ENCODE measurements around the gene THOC2. TPM values are rescaled to one million over a fixed set of nuclear protein-coding genes. Genes with fewer than 3 reads are reported as not detected.
"Not testable (repeated sequence)": the region's sequence is repeated elsewhere in the genome, so short reads cannot be mapped to it uniquely, and the experiment has no call there.

THOC2 gene
- polyA plus RNA-seq, 3 donors, result 12.5 to 44.7 (median 21.4) TPM

- Mint-ChIP-seq H3K27me3 (ENCODE audit: low read depth in 3 of 3) (no peaks in the 10 kb centered on the region), H3K36me3 (peaks cover 36 to 40% of the 10 kb centered on the region in 2 donors), H3K27ac (peak overlapping the region in 4 of 7 donors; percentile 7 to 73 (median 42)), H3K4me1 (peaks cover 12% of the 10 kb centered on the region), H3K9me3 (peaks cover 0 to 4% (median 0%) of the 10 kb centered on the region in 7 donors), H3K4me3 (no peak overlapping the region)
- Histone ChIP-seq H2AFZ (ENCODE audit: insufficient read depth, low read depth, low read length, poor library complexity, severe bottlenecking) (no peak overlapping the region), H3K4me3 (replicated peaks in 1 of 3; ENCODE audit: low read depth in 2 of 3, low read length in 3 of 3) (no peak overlapping the region), H3K9me3 (replicated peaks in 1 of 2; ENCODE audit: control insufficient read depth in 1 of 2, insufficient read depth in 1 of 2, low read length in 2 of 2) (no peaks in the 10 kb centered on the region), H3K4me2 (replicated peaks; ENCODE audit: extremely low read depth, low read length, poor library complexity, severe bottlenecking) (no peak overlapping the region), H3K4me1 (ENCODE audit: control insufficient read depth in 1 of 2, insufficient read depth in 2 of 2, low read length in 2 of 2) (peaks cover 7 to 8% of the 10 kb centered on the region in 2 donors), H4K20me1 (ENCODE audit: insufficient read depth, low read length) (no peaks in the 10 kb centered on the region), H3K79me2 (ENCODE audit: insufficient read depth, low read length) (no peaks in the 10 kb centered on the region), H3K36me3 (replicated peaks in 1 of 2; ENCODE audit: control insufficient read depth in 1 of 2, insufficient read depth in 2 of 2, low read length in 2 of 2) (peaks cover 0 to 28% of the 10 kb centered on the region in 2 donors), H3K27me3 (ENCODE audit: control insufficient read depth in 2 of 2, insufficient read depth in 2 of 2, low read length in 2 of 2) (no peaks in the 10 kb centered on the region), H3K9ac (ENCODE audit: insufficient read depth, low read length, poor library complexity, severe bottlenecking) (no peak overlapping the region), H3K27ac (ENCODE audit: low read depth in 1 of 2, low read length in 2 of 2) (peak overlapping the region in 1 of 2 donors; percentile 42)
- no peak for TF ChIP-seq CTCF (IDR thresholded peaks at IDR 0.05)
- intact Hi-C loops (cut with micrococcal nuclease), result no loop called here
- no CpG with 5 or more reads among the region's 1 CpG for WGBS (ENCODE audit: insufficient coverage)
- peak; percentile 42 to 75 (median 61) for DNase-seq
Measured at GRCh38 chrX:123685232-123685631, 47.6 kb downstream of the THOC2 start.

GRCh38 chrX:123682186-123682585, 50.7 kb downstream of the THOC2 start:
- intact Hi-C loops (cut with micrococcal nuclease), result no loop called here
- H3K27me3 ChIP-seq (ENCODE audit: control insufficient read depth in 2 of 2, insufficient read depth in 2 of 2, low read length in 2 of 2), result no peaks in the 10 kb centered on the region
- Mint-ChIP-seq H3K9me3 (peaks cover 0 to 4% (median 0%) of the 10 kb centered on the region in 7 donors), H3K27me3 (ENCODE audit: low read depth in 3 of 3) (peaks cover 0 to 2% (median 0%) of the 10 kb centered on the region in 3 donors), H3K36me3 (peaks cover 33% of the 10 kb centered on the region in 2 donors), H3K4me3 (no peak overlapping the region), H3K27ac (peak overlapping the region in 1 of 7 donors; percentile 3), H3K4me1 (peaks cover 27% of the 10 kb centered on the region)
- TF ChIP-seq CTCF (IDR thresholded peaks at IDR 0.05), result no peak
- no peak for DNase-seq
- no peak overlapping the region for H3K4me2 ChIP-seq (replicated peaks; ENCODE audit: extremely low read depth, low read length, poor library complexity, severe bottlenecking)
- H3K4me1 ChIP-seq (ENCODE audit: control insufficient read depth in 1 of 2, insufficient read depth in 2 of 2, low read length in 2 of 2), result peaks cover 7 to 12% of the 10 kb centered on the region in 2 donors
- no peak overlapping the region for H3K4me3 ChIP-seq (replicated peaks in 1 of 3; ENCODE audit: low read depth in 2 of 3, low read length in 3 of 3)
- H3K36me3 ChIP-seq (replicated peaks in 1 of 2; ENCODE audit: control insufficient read depth in 1 of 2, insufficient read depth in 2 of 2, low read length in 2 of 2), result peaks cover 0 to 19% of the 10 kb centered on the region in 2 donors
- no peaks in the 10 kb centered on the region for H4K20me1 ChIP-seq (ENCODE audit: insufficient read depth, low read length)
- H3K9me3 ChIP-seq (replicated peaks in 1 of 2; ENCODE audit: control insufficient read depth in 1 of 2, insufficient read depth in 1 of 2, low read length in 2 of 2), result no peaks in the 10 kb centered on the region
- H3K79me2 ChIP-seq (ENCODE audit: insufficient read depth, low read length), result no peaks in the 10 kb centered on the region
- no peak overlapping the region for H3K9ac ChIP-seq (ENCODE audit: insufficient read depth, low read length, poor library complexity, severe bottlenecking)
- no peak overlapping the region for H2AFZ ChIP-seq (ENCODE audit: insufficient read depth, low read depth, low read length, poor library complexity, severe bottlenecking)
- H3K27ac ChIP-seq (ENCODE audit: low read depth in 1 of 2, low read length in 2 of 2), result no peak overlapping the region

- H4K20me1 ChIP-seq (ENCODE audit: insufficient read depth, low read length); H3K4me3 ChIP-seq (replicated peaks in 1 of 3; ENCODE audit: low read depth in 2 of 3, low read length in 3 of 3); H3K4me1 ChIP-seq (ENCODE audit: control insufficient read depth in 1 of 2, insufficient read depth in 2 of 2, low read length in 2 of 2); H3K27me3 Mint-ChIP-seq (ENCODE audit: low read depth in 3 of 3); H3K9me3 Mint-ChIP-seq; DNase-seq; intact Hi-C loops (cut with micrococcal nuclease); H3K9ac ChIP-seq (ENCODE audit: insufficient read depth, low read length, poor library complexity, severe bottlenecking); H3K27ac ChIP-seq (ENCODE audit: low read depth in 1 of 2, low read length in 2 of 2); H3K4me3 Mint-ChIP-seq; H2AFZ ChIP-seq (ENCODE audit: insufficient read depth, low read depth, low read length, poor library complexity, severe bottlenecking); H3K9me3 ChIP-seq (replicated peaks in 1 of 2; ENCODE audit: control insufficient read depth in 1 of 2, insufficient read depth in 1 of 2, low read length in 2 of 2); H3K27me3 ChIP-seq (ENCODE audit: control insufficient read depth in 2 of 2, insufficient read depth in 2 of 2, low read length in 2 of 2); H3K79me2 ChIP-seq (ENCODE audit: insufficient read depth, low read length); H3K4me2 ChIP-seq (replicated peaks; ENCODE audit: extremely low read depth, low read length, poor library complexity, severe bottlenecking): not testable (repeated sequence)
- Mint-ChIP-seq H3K36me3 (peaks cover 34 to 41% of the 10 kb centered on the region in 2 donors), H3K27ac (peak overlapping the region in 2 of 7 donors; percentile 26 to 73), H3K4me1 (peaks cover 18% of the 10 kb centered on the region)
- 92% methylated on average over 2 of the region's 15 CpGs for WGBS (ENCODE audit: insufficient coverage)
- H3K36me3 ChIP-seq (replicated peaks in 1 of 2; ENCODE audit: control insufficient read depth in 1 of 2, insufficient read depth in 2 of 2, low read length in 2 of 2), result peaks cover 3 to 31% of the 10 kb centered on the region in 2 donors
Measured at GRCh38 chrX:123679733-123680460, 53.0 kb downstream of the THOC2 start.

All from CD14-positive monocyte (primary cell).